GM12873 (cell line): Measurements from ENCODE around the gene CA7.

Source experiments
- TF ChIP-seq, protein P1 (sequence below): IDR thresholded peaks from 2 replicates; pipeline ENCODE4 v1.5.1; 2012; ENCODE audit warnings: low read depth, mild to moderate bottlenecking, moderate library complexity, low read length, control low read depth; ENCODE audit not compliant: insufficient read depth; ENCODE audit errors: missing control alignments

The CA7 gene

DNA sequence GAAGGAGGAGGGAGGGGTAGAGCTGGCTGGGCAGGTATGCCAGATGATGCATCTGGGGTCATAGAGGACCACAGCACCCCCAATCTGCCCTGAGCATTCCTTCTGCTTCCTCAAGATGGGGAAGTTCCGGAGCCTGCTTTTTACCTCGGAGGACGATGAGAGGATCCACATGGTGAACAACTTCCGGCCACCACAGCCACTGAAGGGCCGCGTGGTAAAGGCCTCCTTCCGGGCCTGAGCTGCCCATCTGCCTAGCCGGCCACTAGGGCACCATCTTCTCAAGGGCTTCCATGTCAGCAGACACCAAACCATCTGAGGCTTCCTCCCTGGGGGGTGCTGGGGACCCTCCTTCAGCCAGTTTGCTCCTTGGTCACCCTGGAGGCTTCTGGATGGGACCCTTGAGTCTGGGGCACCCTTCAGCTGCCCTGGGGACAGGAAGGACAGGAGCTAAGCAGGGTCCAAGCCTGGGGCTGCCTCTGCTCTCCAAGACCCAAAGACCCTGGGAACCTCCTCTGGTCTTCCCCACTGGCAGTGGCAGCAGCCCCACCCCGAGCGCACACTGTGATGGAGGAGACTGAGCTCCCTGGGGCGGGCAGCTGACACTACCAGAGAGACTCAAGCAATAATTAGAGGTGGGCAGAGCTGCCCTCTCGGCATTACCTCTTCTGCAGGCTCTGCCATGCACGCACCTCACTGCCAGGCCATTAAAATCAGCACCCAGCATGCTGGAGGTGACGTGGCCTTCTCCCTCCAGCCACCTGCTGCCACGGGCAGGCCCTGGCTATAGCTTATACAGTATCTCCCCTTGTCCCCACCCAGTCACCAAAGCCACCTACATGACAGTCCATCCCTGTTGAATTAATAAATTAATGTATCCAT lies 9.3 kb downstream of the CA7 start:
- TF ChIP-seq, protein P1, sequence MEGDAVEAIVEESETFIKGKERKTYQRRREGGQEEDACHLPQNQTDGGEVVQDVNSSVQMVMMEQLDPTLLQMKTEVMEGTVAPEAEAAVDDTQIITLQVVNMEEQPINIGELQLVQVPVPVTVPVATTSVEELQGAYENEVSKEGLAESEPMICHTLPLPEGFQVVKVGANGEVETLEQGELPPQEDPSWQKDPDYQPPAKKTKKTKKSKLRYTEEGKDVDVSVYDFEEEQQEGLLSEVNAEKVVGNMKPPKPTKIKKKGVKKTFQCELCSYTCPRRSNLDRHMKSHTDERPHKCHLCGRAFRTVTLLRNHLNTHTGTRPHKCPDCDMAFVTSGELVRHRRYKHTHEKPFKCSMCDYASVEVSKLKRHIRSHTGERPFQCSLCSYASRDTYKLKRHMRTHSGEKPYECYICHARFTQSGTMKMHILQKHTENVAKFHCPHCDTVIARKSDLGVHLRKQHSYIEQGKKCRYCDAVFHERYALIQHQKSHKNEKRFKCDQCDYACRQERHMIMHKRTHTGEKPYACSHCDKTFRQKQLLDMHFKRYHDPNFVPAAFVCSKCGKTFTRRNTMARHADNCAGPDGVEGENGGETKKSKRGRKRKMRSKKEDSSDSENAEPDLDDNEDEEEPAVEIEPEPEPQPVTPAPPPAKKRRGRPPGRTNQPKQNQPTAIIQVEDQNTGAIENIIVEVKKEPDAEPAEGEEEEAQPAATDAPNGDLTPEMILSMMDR = no peak

DNA sequence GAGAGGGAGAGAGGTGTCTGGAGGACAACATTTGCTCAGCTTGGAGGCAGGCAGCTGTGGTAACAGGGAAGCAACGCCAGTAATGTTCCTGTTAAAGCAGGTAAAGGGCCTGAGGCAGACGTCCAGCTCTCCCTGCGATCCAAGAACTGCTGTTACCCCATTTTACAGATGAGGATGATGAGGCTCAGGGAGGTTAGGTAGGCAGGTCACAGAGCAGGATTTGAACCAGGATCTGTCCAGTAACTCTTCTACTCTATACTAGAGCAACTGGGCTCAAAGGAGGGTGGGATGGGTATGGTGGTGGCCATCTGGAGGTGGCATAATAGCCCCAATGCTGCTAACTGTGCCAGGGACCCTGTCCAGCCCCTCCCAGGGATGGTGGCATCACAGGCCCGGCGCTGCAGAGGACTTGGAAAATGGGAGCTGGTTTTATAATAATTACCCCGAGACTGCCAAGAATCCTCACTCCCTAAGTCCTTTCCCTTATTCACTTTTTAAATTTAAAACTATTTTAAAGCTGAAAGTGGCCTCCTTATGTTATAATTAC lies 12.0 kb downstream of the CA7 start:
- TF ChIP-seq, protein P1 = no peak

DNA sequence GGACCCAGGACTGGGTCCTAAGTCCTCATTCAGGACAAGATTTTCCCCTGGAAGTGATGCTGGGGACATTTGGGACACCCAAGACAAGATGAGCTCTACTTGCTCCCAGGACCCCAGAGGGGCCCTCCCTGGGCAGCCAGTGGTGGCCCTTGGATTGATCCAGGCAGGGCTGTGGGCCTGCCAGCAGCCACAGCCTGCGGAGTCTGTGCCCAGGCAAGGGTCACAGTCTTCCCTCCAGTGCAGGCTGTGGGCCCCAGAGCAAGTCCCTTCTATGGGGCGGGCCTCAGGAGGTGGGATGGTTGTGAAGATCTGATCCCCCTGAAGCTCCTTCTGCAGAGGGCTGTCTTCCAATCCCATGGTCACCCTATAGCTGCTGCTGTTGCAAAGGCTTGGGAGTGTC lies 12.6 kb downstream of the CA7 start:
- TF ChIP-seq, protein P1 = no peak

DNA sequence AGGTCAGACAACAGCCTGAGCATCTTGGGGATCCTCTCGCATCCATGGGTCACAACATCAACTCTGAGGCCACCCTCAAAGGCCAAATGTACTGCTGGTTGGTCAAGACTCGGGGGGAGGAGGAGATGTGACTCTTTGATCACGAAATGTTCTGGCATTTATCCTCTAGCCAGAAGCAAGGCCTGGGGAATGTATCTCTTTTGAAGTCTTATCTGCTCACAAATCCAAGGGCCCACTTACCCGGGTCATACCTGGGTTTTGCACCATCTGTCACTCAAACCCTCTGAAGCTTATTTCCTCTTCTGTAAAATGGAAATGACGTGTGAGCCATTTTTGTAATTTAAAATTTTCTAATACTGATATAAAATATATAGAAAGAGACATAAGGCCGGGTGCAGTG lies 13.2 kb downstream of the CA7 start:
- TF ChIP-seq, protein P1 = no peak

DNA sequence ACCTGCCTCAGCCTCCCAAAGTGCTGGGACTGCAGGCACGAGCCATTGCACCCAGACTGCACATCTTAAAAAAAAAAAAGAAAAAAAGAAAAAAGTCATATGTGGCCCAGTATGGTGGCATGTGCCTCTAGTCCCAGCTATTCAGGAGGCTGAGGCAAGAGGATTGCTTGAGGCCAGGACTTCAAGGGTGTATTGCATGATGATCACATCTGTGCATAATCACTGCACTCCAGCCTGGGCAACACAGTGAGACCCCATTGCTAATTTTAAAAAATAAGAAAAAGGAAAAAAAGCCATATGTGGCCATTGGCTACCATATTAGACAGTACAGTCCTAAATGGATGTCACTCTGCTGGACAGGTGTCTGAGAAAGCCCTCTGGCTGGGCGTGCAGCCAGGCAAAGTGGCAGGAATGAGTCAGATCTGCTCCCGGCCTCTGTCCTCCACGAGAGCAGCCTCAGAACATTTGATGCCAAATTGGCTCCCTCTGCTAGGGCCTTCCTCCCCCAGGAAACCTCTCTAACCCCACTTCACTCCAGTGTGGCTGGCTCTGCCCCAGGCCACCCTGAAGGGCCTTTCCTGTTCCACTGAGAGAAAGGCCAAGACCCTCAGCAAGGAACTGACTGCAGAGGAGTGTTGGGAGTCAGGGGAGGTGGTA lies 14.7 kb downstream of the CA7 start:
- TF ChIP-seq, protein P1 = no peak

DNA sequence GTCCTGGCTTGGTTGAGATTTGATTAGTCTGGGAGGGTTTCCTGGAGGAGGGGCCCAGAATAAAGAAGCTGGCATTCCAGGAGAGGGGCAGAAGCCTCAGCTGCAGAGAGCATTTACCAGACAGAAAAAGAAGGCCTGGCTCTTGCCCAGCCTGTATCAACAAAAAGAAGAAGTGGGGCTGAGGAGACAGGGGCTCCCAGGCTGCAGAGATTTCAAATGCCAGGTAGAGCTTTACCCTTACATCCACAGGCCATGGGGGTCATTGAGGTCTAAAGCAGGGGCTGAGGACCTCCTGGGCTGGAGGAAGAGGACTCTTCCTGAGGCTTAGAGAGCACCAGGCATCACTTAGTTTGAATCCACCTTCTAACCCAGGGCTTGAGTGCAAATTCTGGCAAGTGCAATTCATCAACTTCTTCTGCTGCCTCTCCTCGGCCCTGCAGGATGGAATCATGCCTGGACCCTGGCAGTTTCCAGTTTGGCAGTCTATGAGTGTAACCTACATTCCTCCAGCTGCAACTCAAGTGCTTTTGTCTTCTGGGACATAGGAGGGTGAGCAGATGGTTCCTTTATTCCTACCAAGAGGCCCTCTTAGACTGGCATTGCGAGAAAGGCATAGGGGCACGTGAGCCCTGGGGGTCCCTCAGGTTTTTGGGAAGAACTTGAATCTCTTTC lies 15.3 kb downstream of the CA7 start:
- TF ChIP-seq, protein P1 = no peak

DNA sequence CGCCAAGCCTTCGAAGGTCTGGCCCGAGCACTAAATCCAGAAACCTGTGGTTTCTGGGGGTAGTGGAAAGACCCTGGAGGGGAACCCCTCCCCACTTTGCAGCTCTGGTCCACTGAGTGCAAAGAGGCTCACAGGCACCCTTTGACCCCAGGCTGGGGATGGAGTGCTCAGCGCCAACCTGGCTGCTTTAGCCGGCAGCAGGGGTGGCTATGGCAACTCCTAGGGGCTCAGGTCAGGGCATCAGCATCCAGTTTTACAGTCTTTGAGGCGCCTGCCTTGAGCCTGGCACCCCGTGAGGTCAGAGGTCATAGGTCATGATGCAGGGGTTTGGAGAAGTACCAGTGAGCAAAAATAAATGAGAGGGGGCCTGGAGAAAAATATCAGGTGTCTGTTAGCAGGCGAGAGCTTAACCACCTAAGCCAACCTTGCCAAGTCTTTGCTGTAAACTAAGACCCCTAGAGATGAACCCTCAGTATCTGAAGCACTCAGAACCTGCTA lies 17.9 kb downstream of the CA7 start:
- TF ChIP-seq, protein P1 = no peak
